Glomerular visceral epithelial cell (primary cell): Measurements from ENCODE around the gene OTOS.

ENCODE experiments used
- DNase-seq: peaks from one replicate; pipeline ENCODE4 v3.0.0-alpha.2; 2016; ENCODE audit errors: extremely low spot score

Gene OTOS

DNA sequence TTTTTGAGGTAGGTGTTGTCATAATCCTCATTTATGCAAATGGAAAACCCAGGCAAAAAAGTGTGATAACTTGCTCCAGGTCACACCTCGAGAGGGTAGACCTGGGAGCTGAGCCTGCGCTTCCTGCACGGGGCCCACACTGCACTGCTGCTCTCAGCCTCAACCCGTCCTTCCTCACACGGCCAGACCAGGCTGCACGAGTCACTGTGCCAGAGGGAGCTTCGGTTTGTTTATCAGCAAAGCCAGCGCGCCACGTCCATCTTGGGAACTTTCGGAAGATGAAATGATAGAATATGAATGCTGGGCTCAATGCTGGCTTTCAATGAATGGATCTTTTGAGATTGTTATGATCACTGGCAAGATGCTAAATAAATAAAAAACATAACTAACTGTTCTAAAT lies 18.8 kb downstream of the OTOS start:
- DNase-seq: no peak

GRCh38 chr2:240121190-240121589 lies 19.3 kb downstream of the OTOS start:
- no peak for DNase-seq

GRCh38 chr2:240114233-240114632 lies 26.2 kb downstream of the OTOS start:
- DNase-seq: no peak

DNA sequence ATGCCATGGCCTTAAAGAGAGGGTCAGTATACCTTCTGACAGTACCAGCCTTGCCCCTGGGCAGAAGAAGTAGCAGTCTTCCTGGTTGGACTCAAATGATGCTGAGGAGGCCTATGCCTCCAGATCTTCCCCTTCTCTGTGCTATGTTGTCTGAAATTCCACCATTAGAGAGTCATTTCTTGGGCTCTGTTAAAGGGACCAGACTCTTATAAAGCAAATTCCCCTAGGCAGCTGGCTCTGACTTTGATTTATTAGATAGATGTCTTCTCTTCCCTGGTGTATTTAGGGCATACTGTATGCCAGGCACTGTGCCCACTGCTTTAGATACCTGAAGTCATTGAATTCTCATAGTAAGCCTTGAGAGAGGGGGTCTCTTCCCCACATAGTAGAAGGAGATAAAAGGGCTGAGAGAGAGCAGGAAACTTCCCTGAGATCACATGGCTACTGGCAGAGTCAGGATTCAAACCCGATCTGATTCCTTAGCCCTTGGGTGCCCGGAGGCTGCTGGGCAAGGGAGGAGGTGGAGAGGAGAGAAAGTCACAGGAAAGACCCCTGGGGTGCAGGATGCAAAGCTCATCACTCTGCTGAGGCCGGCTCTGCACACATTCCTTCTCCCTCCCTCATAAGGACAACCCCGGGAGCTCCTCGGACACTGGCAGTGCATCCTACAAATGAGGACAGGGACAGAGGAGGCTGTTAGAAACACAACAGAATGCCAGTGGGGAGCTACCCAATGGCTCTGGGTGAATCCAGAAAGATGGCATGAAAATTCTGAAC lies 27.4 kb downstream of the OTOS start:
- no peak for DNase-seq

DNA sequence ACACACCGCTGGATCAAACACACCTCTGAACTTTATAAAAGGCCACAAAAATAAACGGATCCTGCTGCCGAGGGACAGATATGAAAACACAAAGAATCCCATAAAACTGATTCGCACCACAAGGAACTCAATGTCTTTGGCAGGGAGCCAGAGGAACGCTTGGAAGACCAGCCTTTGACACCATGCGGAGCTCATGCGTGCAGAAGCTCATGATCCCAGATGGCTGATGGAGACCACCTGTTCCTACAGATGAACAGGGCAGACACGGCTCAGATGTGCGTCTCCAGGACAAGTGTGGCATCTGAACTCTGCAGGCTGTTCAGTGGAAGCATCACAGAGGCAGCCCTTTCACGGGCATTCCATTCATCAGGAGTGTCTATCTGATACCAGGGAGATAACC lies 29.2 kb downstream of the OTOS start:
- DNase-seq: no peak

DNA sequence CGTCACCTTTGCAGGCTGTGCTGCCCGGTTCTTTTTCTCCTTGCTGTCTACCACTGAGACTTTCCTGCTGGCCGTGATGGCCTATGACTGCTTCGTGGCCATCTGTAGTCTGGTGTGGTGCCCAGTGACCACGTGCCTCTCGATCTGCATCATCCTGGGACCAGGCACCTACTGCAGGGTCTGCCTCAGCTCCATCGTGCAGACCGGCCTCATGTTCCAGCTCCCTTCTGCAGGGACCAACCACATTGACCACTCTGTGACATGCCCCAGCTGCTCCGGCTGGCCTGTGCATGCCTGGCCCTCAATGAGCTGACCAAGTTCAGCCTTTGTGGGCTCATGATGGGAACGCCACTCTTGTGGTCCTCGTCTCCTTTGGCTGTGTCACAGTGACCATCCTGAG lies 31.1 kb downstream of the OTOS start:
- no peak for DNase-seq

- DNase-seq: no peak
These were observed 33.0 kb downstream of the OTOS start for GRCh38 chr2:240107477-240107796.

- DNase-seq: no peak
These were observed 33.5 kb downstream of the OTOS start for GRCh38 chr2:240106765-240107476.

DNA sequence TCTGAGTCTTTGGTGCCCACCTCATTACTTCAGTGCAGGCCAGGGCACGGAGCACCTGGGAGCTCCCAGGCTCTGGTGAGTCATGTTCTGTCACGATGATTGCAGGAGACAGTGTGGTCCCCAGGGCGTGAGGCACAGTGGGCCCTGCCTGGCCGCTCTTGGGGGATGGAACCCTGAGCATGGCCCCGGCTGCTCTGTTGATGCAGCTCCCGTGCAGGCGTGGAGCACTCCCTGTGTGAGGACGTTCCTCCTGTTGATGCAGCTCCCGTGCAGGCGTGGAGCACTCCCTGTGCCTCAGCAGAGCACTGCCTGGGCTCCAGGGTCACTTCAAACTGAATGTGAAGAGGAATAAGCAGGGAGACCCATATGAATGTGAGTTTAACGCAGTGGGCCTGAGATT lies 34.5 kb downstream of the OTOS start:
- DNase-seq: no peak

DNA sequence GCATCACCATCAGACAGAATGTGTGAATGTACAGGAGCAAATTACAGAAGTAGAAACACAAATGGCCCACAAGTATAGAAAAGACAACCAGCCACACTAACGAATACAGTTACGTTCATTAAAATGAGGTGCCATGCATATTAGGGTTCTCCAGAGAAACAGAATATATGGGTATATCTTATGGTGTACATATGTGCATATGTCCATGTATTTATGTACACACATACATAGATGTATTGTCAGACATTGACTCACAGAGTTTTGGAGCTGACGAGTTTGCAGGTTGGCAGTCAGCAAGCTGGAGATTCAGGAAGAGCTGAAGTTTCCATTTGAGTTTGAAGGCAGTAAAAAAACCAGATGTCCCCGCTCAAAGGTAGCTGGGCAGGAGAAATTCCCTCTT lies 37.3 kb downstream of the OTOS start:
- no peak for DNase-seq

GRCh38 chr2:240098349-240098748 lies 42.1 kb downstream of the OTOS start:
- DNase-seq: no peak

GRCh38 chr2:240095556-240096523 lies 44.6 kb downstream of the OTOS start:
- no peak for DNase-seq

DNA sequence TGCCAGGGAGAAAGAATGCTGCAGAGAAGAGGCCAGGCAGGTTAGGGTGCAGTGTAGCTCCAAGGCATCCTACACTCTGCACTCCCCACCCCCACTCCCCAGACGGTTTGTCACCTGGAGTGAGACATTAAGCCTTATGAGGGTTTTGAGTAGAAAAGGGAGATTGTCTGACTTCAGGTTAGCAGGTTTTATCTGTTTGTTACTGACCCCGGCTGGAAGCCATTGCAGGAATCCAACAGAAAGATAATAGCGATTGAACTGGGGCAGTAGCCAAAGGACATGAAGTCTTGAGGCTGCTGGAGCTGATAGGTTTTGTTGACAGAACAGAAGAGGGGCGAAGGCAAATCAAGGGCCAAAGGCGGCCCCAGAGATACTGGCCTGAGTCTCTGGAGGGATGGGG lies 51.2 kb downstream of the OTOS start:
- DNase-seq: no peak
